GM18951 (cell line): ENCODE results near the gene GNL2.

ENCODE experiments used
- POLR2A ChIP-seq: IDR thresholded peaks from 4 replicates; pipeline ENCODE4 v1.6.1; 2011; ENCODE audit warnings: mild to moderate bottlenecking; ENCODE audit not compliant: insufficient read length, insufficient read depth; ENCODE audit errors: extremely low read depth
- in situ Hi-C: fragments of 300-500 bp; cut with MboI; formaldehyde crosslinking; loops from one replicate; pipeline ENCODE4 v1.12.0; 2022; ENCODE audit warnings: low sequenced_read_pairs, mixed read lengths, inconsistent platforms; ENCODE audit not compliant: unreplicated experiment

The GNL2 gene

DNA sequence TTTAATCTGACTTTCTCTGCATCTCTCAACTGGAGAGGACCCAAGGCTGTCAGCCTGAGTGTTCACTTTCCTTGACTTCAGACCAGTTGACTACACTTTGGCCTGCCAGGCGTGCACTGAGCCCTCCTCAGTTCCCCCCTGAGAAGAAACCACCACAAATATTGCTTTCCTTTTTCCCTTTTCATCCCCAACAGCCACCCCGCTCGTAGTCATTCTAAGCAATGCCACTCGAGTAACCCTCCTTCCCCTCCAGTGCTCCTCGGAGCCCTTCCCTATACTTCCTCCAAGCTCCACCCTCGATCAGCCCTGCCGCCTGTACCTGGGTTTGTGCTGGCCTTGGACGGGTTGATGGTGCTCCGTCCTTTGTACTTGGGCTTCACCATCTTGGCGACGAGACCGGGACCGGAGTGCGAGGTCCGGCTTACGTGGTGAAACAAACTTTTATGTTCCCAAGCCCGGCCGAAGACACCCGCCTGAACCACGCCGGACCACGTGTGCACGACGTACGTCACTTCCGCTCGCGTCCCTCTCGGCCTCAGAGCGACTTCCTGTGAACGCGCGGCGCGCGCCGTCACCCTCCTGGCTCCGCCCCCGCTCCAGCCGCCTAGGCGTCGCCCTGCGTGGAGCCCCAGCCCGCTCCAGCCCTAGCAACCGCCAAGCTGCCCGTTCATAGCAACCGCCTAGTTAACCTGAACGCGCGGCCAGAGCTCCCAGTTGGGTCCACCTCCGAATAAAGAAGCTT, at the start of gene GNL2:
Gene GNL2, minus strand, starts transcription at position 498 of the 742 bp plus-strand sequence. Its CDS starts 115 bp downstream, at position 383.
- in situ Hi-C loops = loop anchor here (25.0 kb wide), 1 partner anchor 392 kb away; the partner anchor contains the start of gene SF3A3

DNA sequence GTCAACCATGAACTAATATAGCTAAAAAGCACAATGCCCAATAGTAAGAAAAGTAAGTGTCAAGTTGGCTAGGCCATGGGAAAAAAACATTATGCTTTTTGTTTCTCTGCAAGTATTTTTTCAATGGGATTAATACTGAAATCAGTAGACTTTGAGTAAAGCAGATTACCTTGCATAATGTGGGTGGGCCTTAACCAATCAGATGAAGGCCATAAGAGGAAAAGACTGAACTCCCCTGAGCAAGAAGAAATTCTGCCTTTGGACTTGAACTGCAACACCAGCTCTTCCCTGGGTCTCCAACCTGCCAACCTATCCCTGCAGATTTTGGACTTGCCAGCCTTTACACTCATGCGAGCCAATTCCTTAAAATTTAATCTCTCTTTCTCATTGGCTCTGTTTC, 45.3 kb upstream of the GNL2 start:
- no peak for TF ChIP-seq POLR2A
- in situ Hi-C loops = no loop called here

More for the DNA sequence above, at the start of gene GNL2:
- TF ChIP-seq POLR2A = peak; percentile 91

DNA sequence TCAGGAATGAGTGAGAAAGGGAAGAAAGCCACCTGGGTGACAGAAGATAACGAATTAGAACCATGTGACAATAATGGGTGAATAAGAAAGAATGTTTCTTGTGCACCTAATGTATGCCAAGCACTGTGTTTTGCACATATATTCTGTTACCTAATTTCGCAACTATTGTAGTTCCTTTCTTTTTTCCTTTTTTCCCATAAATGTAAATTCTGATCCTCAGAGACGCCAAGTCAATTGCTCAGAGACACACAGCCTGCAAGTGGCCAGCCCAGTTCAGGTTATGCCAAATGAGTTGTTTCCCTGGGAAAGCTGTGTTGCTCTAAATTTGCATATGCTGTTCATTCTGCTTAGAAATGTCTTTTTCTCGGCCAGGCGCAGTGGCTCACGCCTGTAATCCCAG, 40.7 kb upstream of the GNL2 start:
- in situ Hi-C loops = no loop called here
- no peak for TF ChIP-seq POLR2A

DNA sequence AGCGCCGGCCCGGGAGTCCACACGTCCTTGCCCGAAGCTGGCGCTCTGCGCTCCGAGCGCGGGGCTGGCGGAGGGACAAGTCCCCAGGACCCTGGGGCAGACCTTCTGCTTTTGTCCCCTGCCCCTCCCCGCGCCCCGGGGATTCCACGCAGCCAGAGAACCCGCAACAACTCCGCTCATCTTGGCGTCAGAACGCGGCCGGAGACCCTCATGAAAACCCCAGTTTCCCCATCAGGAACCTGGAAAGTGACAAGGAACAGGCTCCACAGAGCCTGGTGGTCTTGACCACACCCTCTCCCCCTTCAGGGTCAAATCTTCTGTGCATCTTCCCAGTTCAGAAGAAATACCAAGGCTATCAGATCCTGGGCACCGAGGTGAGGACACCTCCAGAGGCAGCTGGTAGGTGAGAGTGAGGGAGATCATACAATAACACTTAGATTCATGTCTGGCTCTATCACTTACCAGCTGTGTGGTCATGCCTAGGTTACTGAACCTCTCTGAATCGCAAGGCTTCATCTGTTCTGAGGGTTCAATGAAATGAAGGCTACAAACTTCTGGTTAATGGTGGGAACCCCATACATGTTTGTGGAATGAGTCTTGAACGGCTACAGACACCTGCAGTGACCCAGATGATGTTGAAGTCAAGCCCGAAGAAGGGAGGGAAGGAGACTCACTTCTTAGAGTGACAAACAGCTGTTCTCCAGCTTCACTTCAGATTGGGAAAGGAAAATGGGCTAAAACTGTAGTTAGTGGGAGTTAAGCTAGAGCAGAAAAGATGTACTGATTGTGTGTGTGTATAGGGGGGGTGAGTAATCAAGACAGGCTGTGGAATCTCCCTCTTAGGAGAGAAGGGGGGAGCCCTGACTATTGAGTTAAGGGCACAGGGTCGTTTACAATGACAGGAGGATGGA, 39.5 kb upstream of the GNL2 start:
- in situ Hi-C loops = no loop called here
- TF ChIP-seq POLR2A = no peak

DNA sequence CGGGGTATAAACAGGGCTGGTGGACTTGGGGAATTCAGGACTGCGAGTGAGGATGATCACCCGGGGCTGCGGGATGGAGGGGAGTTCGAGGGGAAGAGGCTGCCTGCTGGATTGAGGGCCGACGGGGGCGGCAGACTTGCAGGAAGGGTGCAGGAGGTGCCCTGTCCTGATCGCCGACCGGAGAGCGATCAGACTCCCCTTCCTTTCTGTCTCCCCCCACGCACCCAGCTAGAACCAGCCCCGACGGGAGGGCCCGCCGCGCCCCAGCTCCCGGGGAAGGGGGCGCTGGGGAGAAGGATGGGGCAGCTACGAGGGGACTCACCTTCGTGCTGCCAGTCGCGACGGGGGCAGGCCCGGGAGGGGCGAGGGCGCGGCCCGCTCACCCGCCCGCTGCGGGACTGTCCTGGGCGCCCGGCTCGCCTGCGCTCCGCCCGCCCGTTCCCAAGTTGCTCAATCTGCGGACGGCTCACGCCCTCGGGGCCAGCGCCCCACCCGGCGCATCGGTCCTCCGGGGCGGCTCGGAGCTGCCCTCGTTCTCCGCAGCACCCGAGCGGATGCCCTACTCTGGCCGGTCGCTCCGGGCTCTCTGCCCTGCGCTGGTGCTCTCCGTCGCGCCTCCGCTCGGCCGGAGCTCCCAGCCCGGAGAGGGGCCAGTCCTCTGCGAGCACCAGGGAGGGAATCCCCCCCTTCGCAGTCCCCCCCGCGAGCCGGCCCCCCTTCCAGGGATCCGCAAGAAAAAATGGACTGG, 38.7 kb upstream of the GNL2 start, which contains the start of gene RSPO1:
Gene RSPO1, minus strand, starts transcription at position 649 of the 748 bp plus-strand sequence. CDS start 5,231 bp downstream, outside the sequence.
- TF ChIP-seq POLR2A = no peak
- in situ Hi-C loops = no loop called here

DNA sequence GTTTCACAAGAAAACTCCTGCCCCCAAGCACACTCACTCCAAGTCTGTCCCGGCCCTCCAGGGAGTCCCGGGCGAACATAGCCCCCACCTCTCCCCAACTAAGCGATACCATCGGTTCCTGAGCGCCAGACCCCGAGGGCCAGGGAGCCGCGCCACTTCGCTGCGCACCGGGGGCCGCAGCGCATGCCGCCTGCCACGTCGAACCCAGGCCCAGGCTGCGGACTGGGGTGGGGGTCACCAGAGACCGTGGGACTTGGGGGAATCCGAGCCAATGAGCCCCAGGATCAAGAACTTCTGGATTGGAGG, 38.2 kb upstream of the GNL2 start:
- TF ChIP-seq POLR2A = no peak
- in situ Hi-C loops = no loop called here

DNA sequence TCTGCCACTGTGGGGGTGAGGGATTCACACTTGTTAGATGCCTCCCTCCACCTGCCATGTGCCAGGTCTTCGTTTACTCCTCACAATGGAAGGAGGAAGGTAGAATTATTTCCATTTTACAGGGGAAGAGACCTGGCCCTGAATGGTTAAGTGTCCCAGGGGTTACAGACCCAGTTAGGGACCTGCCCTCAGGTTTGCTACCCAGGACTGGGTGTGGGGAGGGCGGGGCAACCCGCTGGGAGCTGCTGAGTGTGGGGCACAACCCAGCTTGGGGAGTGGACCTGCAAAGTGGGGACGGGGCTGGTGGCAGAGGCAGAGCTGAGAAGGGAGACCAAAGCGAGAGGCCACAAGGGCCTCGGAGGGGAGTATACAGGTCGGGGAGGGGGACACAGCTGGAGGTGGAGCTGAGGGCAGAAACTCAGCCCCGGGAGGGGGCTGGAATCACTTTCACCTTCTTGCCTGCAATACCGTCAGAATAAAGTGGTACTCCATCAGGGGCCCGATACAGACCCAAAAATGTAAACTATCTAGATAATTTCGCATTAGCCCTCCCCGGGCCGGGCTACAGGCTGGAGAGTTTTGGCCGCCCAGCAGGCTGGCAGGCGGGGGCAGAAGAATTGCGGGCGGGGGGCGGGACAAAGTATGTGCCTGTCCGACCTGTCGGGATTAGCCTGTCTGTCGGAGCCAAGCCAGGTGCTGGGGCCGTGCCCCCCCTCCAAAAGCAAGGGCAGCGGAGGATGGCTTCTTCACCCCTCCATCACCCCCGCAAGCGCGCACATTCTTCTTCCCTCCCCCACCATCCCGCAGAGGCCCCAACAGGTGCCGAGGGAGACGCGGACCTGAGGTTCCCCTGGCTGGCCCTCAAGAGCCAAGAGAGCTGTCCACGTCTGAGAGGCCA, 37.6 kb upstream of the GNL2 start:
- in situ Hi-C loops = no loop called here
- no peak for TF ChIP-seq POLR2A

DNA sequence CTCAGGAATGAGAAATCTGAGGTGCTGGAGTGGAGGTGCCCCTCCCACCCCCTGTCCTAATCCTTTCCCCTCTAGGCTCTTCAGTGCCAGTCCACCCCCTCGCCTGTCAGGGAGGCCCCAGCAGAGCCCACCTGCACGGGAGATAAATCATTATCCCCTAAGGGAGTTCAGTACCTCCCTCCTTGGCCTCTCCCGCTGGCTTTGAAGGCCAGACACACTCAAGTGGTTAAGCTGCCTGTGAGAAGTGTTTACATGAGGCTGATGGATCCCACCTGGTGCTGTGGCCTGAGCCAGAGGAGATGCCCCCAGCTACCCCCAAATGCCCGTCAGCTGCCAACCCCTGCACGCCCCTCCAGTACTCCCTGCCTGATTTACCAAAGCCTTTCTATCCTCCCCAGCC, 35.3 kb upstream of the GNL2 start:
- in situ Hi-C loops = no loop called here
- no peak for TF ChIP-seq POLR2A

DNA sequence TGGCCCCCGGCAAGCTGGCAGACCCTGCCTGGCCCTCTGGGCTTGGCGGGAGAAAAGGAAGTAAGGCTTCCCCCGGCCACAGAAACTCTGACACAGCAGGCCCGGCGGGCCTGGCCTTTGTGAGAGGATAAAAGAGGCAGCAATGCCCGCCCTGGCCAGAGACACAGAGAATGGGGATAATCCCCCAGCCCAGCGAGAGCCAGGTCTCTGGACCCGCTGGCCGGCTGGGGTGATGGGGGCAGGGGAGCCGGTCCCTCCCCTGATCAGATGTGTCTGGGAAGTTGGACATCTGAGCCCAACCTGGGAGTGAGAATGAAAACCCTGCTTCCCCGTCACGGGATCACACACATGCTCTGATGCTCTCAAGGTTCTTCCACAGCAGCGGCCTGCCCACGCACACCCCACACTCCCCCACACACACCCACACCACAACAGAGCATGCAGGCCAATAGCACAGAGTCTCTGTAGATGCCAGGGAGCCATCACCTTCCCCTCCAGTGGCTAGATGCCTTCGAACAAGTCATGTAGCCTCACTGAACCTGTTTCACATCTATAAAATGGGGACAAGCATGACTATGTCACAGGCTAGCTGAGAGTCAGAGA, 34.8 kb upstream of the GNL2 start:
- no peak for TF ChIP-seq POLR2A
- in situ Hi-C loops = no loop called here

DNA sequence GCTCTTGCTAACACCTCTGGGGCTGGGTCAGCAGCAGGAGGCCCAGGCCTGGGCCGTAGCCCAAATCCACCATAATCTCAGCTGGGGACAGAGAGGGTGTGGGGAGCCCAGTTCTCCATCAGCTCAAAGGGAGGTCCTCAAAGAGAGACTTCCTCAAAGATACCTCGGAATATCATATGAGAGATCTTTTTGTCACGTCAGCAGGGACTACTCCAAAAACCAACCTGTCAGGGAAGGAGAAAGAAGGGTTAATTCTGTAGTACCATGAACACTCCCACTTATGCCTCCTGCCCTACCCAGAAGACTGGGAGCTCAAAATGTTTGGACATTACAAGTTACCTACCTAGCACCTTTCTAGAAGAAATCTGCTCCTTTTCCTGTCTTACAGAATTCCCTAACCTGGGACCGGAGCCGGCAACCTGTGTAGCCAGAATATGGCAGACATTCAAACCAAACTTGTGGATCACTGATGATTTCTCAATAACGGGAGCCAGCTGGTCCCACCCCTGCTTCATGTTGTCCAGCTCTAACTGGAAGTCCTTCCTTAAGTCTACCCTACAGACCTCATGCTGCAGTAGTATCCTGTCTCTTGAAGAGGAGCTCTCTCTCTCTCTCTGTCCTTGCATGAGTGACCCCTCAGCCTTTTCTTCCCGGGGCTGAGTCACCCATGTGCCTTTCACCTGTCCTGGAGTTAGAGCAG, 34.1 kb upstream of the GNL2 start:
- in situ Hi-C loops = no loop called here

DNA sequence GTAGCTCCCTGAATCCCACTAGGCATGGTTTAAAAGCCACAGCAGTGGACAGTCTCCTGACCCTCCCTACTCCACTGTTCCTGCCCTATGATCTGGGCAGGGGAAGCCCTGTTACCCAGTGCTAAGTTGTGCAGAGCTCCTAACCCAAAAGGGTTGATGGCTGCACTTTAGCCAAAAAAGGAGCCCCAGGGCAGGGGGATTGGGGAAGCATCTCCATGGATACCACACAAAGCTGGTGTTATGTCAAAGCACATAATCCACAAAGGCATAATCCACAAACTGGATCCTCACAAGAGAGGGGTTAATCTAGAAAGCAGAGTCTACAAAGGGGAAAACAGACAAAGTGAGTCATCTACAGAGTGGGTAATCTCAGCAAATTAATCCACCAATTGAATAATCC, 33.3 kb upstream of the GNL2 start:
- no peak for TF ChIP-seq POLR2A
- in situ Hi-C loops = no loop called here

More for the DNA sequence above, 34.1 kb upstream of the GNL2 start:
- TF ChIP-seq POLR2A = no peak

DNA sequence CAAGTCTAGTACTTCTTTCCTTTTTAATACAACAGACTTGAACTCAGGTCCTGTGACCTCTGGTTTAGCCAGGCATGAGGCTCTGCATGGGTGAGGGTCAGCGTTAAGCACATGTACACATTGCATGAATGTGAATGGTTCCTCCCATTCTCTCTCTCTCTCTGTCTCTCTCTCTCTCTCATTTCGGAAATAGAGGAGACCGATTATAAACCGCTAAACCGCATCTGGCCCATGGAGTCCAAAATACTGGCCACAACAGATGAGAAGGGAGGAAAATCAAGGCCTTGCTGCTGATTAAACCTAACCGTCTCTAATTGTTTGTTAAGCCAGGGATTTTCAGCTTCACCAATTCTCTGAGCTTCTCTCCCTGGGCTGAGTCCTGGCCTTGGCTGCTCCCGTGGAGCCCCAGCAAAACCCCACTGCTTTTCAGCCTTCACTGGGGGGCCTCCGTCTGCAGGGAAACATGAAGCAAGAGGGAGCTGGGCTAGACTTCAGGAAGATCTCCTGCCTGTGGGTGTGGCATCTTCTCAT, 32.4 kb upstream of the GNL2 start:
- no peak for TF ChIP-seq POLR2A
- in situ Hi-C loops = no loop called here
